Measurements from ENCODE around the gene TRABD2B. TPM values are rescaled to one million over a fixed set of nuclear protein-coding genes. Genes with fewer than 3 reads are reported as not detected.

TRABD2B gene
- total RNA-seq, 4 donors from 2014 or later: 0.35 to 2.5 (median 0.88) TPM

- H3K36me3 ChIP-seq: no peaks in the 10 kb centered on the region
- H3K27me3 ChIP-seq: no peaks in the 10 kb centered on the region
- H3K27ac ChIP-seq: peak overlapping the region in 2 of 4 donors; percentile 13 to 34
- TF ChIP-seq POLR2A (IDR thresholded peaks at IDR 0.05) (no peak), CTCF (IDR thresholded peaks at IDR 0.05) (no peak)
- no peaks in the 10 kb centered on the region for H3K4me1 ChIP-seq
- DNase-seq: peak in 1 of 3 donors; percentile 41
- no peaks in the 10 kb centered on the region for H3K9me3 ChIP-seq
- no peak overlapping the region for H3K4me3 ChIP-seq
Observed at GRCh38 chr1:48017716-48018115, 20.5 kb upstream of the TRABD2B start.

- Histone ChIP-seq H3K9me3 (no peaks in the 10 kb centered on the region), H3K4me3 (no peak overlapping the region), H3K4me1 (no peaks in the 10 kb centered on the region), H3K27ac (no peak overlapping the region), H3K27me3 (no peaks in the 10 kb centered on the region), H3K36me3 (no peaks in the 10 kb centered on the region)
- TF ChIP-seq POLR2A (IDR thresholded peaks at IDR 0.05) (no peak), CTCF (IDR thresholded peaks at IDR 0.05) (no peak)
- DNase-seq: no peak
Observed at GRCh38 chr1:48016515-48016914, 19.3 kb upstream of the TRABD2B start.

- DNase-seq: no peak
- Histone ChIP-seq H3K36me3 (no peaks in the 10 kb centered on the region), H3K9me3 (no peaks in the 10 kb centered on the region), H3K27me3 (no peaks in the 10 kb centered on the region), H3K27ac (no peak overlapping the region), H3K4me1 (no peaks in the 10 kb centered on the region), H3K4me3 (no peak overlapping the region)
- no peak for TF ChIP-seq POLR2A (IDR thresholded peaks at IDR 0.05)
- no peak for TF ChIP-seq CTCF (IDR thresholded peaks at IDR 0.05)
Observed at GRCh38 chr1:48013270-48013669, 16.1 kb upstream of the TRABD2B start.

GRCh38 chr1:48007047-48007446, 9.9 kb upstream of the TRABD2B start:
- DNase-seq: no peak
- H3K27ac ChIP-seq: no peak overlapping the region
- no peaks in the 10 kb centered on the region for H3K36me3 ChIP-seq
- H3K27me3 ChIP-seq: no peaks in the 10 kb centered on the region
- H3K4me3 ChIP-seq: no peak overlapping the region
- no peaks in the 10 kb centered on the region for H3K4me1 ChIP-seq
- TF ChIP-seq CTCF (IDR thresholded peaks at IDR 0.05) (no peak), POLR2A (IDR thresholded peaks at IDR 0.05) (no peak)
- H3K9me3 ChIP-seq: no peaks in the 10 kb centered on the region

DNA sequence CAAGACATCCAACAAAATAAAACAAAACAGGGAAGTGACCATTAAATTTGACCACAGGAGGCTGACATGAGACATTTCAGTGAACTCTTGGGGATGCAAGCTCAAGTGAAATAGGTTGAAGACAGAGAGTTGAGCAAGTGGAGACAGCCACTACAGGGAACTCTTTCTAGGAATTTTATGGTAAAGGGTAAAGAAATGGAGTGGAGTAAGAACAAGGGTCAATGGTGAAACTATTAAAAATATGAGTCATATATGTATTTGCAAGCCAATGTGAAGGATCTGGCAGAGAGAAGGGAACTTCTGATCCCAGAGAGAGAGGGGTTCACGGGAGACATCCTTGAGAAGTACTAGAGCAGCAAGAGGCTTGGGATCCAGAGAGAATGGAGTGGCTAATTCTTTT, 9.1 kb upstream of the TRABD2B start:
- H3K4me1 ChIP-seq: no peaks in the 10 kb centered on the region
- H3K4me3 ChIP-seq: no peak overlapping the region
- no peaks in the 10 kb centered on the region for H3K36me3 ChIP-seq
- no peaks in the 10 kb centered on the region for H3K27me3 ChIP-seq
- DNase-seq: no peak
- H3K27ac ChIP-seq: no peak overlapping the region
- H3K9me3 ChIP-seq: no peaks in the 10 kb centered on the region
- TF ChIP-seq POLR2A (IDR thresholded peaks at IDR 0.05) (no peak), CTCF (IDR thresholded peaks at IDR 0.05) (no peak)
